NB4 (cell line): ENCODE measurements around the gene GPR158.

ENCODE experiments used
- CTCF ChIP-seq: IDR thresholded peaks from one replicate; pipeline ENCODE4 v1.5.1; 2012; ENCODE audit warnings: low read depth, low read length
- MAX ChIP-seq: IDR thresholded peaks from 2 replicates; pipeline ENCODE4 v1.6.1; 2011; ENCODE audit warnings: low read depth, low read length
- MYC ChIP-seq: IDR thresholded peaks from 2 replicates; pipeline ENCODE4 v1.6.1; 2011; ENCODE audit warnings: low read depth, low read length
- POLR2A ChIP-seq: IDR thresholded peaks from 2 replicates; pipeline ENCODE4 v1.6.1; 2011; ENCODE audit warnings: mild to moderate bottlenecking; ENCODE audit not compliant: insufficient read length; ENCODE audit errors: extremely low read depth

- TF ChIP-seq CTCF (no peak), MAX (no peak), POLR2A (no peak), MYC (no peak)
These were observed 330.0 kb downstream of the GPR158 start for GRCh38 chr10:25504838-25505237.
